G401.6 (cell line): Measurements from ENCODE around the gene EGLN3.

Source experiments
- FAIRE-seq: peaks from 2 replicates; lab custom pipeline; 2012; peaks lifted over from hg19 to GRCh38; lab: Jason Lieb, UNC

EGLN3 gene

DNA sequence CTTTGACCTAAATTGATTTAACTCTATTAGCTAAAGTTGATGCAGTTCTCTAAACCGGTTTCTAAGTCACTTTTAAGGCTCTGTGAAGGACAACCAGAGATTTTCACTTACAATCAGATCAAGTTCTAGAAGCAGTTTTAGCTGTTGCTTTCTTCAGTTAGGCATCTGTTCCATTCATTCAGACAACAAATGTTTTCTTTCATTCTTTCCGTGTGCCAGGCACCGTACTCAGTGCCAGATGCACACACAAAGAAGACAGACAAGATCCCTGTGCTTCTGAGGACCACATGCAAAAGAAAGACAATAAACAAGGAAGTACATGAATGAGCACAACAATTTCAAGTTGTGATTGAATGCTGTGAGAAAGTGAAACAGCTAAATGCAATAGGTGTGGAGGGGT, 11.1 kb upstream of the EGLN3 start:
- FAIRE-seq, result no peak

DNA sequence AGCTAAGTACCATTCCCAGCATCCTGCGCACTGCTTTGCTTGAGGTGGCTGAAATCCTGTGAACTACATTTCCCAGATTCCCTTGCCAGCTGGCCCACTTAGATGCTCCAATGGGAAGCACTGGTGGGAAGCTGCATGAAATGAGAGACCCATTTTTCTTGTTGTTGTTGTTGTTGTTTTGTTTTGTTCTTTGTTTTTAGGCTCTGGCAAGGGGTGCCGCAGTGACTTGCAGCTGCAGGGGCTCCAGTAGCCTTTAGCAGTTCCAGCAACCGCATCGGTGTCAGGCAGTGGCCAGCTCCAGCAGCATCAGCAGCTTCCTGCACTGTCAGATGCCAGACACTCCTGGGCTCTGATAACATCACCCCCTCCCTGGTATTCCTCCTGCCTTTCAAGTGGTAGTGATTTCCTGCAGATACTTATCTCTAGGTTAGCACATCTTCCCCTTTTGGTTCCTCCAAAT, 8.8 kb upstream of the EGLN3 start:
- no peak for FAIRE-seq

DNA sequence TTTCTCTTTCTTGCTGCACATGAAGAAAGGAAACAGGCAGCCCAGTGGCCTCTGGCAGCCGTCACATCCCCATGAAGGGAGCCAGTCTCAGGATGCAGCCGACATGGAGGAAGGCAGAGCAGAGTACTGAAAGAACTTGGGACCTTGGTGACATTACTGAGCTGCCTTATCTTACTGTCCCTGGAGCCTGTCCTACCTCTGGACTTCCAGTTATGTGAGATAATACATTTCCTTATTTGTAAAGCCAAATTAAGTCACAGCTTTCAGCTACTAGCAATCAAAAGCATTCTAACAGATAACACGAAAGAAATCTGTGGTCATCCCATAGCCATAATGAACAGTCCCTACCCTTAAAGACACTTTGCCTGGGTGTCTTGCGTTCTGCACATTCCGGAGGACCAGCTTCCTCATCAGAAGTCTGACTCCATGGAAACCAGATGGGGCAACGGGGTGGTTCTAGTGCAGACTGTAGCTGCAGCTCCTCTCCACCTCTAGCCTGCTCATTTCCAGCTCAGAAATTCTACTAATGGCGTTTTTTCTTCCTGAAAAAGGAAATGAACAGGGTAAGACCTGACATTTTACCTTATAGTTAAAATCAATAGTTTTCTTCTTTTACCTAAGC, 7.8 kb upstream of the EGLN3 start:
- no peak for FAIRE-seq

DNA sequence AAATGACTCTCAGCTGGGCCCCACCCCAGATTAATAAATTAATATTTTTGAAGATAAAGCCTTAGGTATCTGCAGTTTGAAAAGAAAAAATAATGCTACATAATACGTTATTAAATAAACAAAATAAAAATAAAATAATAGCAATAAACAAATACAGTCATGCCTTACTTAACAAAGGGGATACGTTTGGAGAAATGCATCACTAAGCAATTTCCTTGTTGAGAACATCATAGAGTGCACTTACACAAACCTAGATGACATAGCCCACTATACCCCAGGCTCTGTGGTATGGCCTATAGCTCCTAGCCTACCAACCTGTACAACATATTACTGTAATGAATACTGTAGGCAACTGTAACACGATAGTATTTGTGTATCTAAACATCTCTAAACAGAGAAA, 7.1 kb upstream of the EGLN3 start:
- FAIRE-seq, result no peak

DNA sequence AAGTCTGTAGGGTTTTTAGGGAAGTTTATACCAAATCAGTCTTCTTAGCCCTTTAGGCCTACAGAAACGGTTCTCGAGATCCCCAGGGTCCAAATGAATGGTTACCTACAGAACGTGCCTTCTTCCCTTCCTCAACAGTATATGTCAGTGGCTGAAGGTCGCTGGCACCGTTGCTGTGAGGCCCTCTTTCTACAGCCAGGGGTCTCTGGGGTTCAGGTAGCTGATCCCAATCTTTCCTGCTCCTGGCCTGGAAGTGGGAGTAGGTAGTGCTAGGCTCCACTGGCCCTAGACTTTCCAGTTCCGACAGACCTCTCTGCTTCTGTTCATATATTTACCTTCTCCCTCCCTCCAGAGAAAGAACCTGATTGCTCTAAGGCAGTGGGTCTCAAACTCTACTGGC, 6.4 kb upstream of the EGLN3 start:
- no peak for FAIRE-seq

DNA sequence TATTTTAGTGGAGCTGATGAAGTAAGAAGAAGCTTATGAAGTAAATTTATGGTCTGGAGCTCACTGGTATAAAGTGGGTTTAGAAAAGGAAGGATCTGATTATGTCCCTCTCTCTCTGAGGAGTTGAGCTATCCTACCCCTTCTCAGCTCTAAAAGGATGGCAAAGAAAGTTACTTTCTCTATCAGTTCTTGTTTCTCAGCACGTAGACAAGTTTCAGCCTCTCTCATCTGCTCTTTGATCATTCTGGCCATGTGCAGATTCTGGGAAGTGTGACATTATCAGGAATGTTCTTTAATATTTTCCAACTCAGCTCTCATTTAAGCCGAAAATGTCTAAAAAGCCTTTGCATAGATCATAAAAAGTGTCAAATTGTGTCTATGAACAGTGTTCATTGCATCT, 5.8 kb upstream of the EGLN3 start:
- no peak for FAIRE-seq

DNA sequence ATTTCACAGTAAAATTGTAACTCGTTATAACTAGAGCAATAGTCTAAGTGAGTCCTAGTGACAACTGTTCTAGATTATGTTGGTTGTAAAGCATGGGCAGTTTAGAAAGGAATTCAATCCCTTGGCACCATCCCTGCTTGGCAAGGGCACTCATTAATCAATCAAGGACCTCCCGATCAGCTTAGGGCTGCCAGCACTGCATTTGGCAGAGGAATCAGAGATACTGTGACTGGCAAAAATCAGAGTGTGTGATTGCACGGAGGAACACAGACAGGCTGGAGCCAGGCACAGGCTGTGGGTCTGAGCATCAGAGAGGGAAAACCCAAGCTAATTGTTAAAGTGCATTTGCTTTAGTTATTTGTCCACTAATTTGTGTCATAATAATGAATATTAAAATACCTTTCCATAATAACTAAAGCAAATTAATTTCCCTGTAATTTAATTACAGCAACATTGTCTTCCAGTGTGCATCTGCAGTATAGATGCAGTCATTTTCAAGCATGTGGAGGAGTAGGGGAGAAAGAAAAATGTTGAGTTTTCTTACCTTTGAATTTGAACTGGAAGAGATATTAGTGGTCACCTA, 3.2 kb upstream of the EGLN3 start:
- no peak for FAIRE-seq

DNA sequence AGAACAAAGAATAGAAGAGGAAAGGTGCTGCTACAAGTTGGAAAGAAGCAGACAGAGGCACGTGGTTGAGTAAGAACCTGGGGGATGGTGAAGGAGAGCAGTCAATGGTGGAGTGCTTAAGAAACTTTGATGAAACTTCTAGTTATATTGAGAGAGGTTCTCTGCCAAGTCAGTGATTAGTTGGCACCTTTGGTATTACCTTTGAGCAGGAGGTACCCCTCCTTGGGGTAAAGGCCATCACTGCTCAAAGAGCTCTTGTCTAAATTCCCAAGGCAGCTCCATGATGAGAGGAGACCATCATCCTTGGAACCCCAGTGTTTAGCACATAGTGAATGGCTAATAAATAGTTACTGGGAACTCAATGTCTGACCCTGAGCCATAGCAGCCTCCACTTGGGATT, 1.7 kb upstream of the EGLN3 start:
- no peak for FAIRE-seq

DNA sequence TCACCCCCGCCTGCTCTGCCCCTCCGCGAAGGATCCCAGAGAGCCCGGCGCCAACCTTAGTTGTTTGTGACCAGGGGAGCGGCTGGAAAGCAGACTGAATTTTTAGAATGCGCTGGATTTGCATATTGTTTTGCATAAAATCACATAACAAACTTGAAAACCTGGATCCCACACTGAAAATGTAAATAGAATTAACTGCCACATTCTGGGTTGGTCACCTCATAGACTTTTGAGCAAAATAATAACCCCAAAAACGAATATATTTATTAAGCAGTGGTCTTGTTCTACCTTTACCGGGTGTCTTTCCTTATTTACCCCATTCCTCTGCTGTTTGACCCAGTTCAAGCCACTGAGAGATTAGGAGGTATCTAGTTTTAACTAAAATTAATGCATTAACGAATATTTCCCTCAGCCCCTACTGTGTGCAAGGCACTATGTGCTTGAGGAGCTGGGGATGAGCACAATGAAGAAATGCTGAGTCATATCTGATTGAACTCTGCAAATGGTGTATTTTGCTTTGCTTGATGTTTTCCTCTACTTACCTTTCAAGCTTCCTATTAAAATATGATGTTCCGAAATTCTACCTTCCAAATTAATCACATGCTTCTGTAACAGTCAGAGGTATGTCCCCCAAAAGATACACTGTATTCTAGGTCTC, 438 bp upstream of the EGLN3 start:
- no peak for FAIRE-seq

DNA sequence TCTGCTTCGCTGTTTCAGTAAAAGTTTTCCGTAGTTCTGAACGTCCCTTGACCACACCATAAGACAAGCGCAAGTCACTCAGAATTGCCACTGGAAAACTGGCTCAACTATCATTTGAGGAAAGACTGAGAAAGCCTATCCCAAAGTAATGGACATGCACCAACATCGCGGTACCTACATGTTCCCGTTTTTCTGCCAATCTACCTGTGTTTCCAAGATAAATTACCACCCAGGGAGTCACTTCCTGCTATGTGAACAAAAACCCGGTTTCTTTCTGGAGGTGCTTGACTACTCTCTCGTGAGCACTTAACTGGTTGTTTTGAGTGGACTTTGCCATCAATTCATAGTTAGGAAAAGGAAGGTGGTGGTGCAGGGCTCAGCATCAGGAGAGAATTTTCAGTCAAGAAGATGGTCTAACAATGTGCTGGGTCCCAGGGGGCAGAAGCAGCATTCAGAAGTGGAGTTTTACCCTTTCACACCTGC, 1.4 kb downstream of the EGLN3 start:
- FAIRE-seq, result no peak

DNA sequence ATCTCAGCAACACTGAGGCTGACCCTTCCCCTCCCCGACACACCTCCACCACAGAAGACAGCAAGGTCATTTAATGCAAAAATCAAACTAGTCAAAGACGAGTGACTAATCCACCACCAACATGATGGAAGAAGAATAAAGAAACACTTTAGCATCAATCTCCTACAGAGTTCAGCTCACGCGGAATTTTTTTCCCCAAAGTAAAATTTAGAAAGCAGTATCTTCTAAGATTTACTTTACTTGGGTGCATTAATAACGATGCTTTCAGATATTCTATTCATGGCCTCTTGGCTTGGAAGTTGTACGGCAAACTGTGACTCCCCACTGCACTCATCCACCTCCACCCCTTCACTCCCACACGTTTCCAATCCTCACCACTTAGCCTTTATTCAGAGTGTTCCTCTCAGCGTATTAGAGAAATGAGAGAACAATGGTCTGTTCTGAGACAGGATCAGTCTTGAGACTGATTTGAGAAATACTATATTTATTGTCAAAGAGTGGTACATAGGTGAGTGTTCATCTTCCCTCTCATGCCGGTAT, 1.9 kb downstream of the EGLN3 start:
- no peak for FAIRE-seq

DNA sequence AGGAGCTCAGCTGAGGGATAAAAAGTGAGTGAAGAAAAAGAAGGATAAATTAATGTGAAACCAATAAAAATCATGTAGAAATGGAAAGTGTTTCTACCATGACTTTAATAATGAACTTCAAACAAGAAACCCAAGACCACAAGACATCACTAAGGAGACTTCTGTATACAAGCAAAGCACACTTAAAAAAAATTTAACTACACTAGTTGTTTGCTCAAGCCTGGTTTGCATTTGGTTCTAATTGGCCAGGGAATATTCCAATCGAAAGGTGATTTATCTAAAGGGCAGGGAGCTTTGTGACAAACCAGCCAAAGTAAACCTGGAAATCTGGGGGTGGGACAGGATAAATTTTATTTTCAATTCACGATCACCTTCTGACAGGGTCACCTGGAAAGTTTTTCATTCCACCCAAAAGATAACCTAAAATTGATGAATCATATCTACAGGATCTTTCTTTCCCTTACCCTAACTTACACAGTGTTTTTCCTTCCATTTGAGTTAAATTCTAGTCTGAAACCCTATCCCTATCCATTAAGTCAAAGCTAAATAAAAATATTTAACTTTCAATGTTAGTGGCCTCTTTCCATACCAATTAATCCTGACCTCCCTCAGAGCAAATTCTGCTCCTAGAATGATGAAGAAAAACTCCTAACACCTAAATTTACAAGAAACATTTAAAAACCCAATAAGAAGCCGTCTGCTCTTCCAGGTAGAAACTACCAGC, 2.6 kb downstream of the EGLN3 start:
- FAIRE-seq, result no peak

DNA sequence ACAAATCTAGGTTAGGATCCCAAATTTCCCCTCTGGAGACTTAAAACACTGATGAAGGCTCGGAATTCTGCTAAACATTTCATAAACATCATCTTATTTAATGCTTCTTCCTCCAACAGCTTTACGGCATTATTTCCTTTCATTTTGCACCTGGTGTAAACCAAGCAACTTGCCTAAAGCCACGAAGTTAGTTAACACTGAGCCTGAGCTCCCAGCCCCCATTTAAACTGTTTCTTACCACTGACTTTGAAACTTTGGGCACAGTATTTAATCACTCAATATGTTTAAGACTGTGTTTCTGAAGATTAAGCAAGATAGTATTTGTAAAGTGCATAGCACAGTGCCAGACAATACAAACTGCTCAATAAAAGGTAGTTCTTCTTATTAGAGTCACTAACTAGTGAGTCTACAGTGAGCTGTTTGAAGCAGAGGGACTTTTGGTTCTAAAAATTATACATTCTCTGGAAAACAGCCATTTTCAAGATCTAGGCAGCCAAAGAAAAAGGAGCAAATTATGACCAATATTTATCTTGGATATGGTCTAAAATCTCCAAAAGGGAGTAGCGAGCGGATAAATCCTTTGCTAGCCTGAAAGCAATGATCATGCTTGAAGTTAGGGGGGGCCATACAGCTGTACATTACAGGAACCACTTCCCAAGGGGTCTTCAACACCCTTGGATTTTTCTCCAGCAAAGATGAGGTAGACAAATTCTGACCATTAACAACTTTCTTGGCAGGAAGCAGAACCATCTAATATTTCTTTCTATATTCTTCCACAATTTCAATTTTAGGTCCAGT, 4.0 kb downstream of the EGLN3 start:
- no peak for FAIRE-seq

DNA sequence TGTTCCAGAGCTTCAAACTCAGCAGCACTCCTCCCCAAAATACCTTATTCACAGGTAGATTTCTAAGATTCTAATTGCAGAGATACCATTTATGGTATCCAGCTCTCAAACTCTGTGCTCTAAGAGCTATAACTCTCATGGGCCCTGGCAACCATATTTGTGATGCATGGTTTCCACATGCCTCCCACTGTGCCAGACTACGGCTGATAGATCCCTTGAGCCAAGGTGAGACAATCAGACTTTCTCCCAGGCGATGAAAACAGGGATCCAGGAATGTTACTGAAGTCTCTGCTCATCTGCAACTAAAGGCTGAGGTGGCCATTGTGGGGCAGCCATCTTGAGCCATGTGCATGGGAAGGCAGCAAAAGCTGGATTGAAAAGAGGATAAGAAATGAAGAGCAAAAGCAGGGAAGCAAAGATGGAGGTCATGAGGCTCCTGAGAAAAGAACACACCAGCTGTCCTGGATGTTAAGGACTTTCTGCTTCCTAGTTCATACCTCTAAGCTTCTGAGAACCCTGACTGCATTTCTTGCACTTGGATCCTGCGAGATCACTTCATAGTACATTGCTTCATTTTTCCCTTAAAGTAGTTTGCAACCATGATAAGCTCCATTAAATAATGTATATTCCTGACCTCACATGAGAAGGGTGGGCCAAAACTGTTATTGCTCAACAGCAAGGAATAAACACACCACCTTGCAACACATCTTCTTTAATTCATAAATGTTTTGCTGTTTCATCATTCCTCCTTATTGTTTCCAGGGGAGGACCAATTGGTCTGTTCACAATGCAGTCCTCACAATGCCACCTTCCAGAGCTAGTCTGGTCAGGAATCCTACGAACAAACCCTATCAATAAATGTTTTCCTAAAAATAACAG, 5.4 kb downstream of the EGLN3 start:
- no peak for FAIRE-seq

DNA sequence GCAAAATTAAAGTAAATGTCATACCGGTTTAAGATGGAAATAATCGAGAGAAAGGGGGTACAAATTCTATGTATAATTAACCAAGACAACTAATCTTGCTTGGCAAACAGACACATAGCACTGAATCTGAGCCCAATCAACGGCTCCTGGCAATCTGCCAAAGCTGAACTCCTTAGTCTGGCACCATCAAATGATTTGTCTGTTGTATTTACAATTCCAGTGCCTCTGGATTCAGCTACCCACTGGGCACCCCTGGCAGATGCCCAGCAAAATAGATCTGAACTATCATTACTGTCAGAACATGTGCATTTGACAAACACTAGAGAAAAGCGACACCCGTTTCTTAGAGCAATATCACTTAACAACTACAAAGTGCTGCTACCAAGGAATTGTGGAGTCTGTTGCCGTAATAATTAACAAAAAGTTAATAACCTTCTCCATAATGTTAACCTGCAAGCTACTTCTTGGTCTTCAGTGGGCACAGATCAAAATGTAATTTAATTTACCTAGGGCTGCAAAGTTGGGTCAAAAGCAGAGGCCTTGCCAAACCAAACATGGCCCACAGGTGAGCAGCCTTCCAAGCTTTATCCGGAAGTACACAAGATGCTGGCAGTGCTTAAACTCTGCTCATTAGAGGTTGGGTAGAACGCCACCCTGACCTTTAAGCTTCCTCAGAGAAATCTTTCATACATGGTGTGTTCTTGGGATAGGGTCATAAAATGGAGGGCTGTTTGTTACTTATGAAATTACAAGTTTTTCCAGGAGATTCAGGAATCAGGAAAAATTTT, 7.6 kb downstream of the EGLN3 start:
- no peak for FAIRE-seq

DNA sequence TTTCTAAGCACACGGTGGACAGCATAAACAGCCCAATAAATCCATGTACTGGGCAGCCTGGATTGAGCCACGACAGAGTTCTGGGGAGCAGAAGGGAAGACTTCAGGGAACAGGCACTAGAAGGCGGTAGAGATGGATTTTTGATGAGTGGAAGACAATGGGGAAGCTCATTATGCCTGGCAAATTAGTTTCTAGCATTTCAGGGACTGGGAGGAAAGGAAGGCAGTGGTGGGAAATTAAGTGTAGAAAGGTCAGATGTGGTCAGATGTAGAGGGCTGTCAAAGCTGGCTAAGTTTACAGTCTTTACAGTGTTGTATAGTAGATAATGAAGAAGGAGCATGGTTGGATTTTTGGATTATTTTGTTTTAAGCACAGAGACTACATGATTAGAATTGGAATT, 9.2 kb downstream of the EGLN3 start:
- no peak for FAIRE-seq

DNA sequence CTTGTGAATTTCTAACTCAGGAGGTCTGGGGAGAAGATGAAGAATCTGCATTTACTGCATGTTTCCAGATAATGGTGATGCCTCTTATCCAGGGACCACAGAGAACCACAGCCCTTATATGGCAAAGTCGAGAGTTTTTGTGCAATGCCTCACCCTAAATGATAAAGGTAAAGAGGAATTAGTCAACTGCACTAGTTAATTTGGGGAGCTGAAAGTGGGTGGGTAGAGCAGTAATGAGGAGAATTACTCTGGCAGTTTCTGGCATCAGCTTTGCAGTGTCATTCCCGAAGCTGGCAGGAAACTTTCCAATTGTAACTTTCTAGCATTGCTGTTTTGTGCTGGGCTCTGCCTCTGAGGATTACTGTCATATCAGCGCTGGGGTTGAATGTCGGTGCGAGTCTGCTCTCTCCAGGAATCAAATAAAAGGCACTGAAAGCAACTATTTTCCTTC, 10.3 kb downstream of the EGLN3 start:
- FAIRE-seq, result no peak

DNA sequence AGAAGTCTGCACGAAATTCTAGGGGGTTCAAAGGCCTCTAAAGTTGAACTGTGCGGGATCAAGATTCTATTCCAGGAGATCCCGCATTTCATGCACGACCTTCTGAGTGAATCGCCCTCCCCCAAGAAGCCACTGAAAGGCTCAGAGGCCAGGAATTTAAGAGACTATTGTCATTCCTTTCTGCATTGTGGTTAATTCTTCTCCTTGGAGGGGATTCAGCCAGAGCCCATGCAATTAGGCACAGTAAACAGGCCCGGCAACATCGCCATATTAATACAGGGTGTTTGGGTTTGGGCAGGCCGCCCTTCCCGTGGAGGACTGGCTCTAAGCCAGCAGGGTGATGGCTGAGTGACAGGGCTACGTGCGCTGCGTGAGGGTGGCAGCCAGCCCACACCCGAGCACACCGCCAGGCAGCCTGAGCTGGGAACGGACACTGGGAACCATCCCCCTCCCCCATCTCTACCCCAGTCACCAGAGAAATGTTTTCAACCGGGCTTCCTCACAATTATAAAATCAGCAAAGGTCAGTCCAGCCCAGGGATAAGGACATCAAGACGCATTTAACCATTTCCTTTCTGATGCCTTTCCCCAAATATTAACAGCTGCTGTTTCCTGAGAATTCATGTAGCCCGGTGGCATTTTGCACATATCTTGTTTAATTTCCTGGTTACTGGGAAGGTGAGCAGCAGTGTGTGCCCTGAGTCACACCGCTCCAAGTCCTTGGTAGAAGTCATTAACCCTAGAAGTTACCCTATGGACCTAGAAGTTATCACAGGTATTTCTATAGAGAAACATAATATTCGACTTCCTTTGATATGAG, 12.5 kb downstream of the EGLN3 start:
- no peak for FAIRE-seq

DNA sequence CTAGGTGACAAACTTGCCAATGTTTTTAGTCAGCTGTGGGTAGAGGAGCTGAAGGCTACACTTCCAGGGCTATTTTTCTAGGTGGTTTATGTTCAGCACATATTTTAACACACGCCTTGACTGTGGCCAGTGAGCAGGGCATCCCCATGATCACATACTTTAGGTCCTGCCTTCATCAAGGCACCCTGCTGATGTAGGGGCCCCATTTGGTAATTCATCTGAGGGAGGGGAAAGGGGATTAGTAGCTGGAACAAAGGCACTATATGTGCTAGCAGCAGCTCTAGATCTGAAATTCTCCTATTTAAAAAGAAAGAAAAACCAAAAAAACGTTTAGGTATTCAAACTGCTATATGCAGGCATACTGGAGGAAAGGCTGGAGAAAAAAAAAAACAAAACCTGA, 14.5 kb downstream of the EGLN3 start:
- no peak for FAIRE-seq
